ENCODE data around the gene RALGPS1. TPM values are rescaled to one million over a fixed set of nuclear protein-coding genes. Genes with fewer than 3 reads are reported as not detected.

The RALGPS1 gene
- total and polyA plus RNA-seq, 2 of the 13 experiments (the other 11 are each of a cell fraction or from before 2014, with no cell fraction given): 3.7 to 6.5 TPM

- BruUV-seq (replicated peaks): no TSS peak
- no peaks in the 10 kb centered on the region for H3K9me3 ChIP-seq (ENCODE audit: low read length)
- no peak for FAIRE-seq
Observed at GRCh38 chr9:127095411-127095810, 180.8 kb downstream of the RALGPS1 start.

DNA sequence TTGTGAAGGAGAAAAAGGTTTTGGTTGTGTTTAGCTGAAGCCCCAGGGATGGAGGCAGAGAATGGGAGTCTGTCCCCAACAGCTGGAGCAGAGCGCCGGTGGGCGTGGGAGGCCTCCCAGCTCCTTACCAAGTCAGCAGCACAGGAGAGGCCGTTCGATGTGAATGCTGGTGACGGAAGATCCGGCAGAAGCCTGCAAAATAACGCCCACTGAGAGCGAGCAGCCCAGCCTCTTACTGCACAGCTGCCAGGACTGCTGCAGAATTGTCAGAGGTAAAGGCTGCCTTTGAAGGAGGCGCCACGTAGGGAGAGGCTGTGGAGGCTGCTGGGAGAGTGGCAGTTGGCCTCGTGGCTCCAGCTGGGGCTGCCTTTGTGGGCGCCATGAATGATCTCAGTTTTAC, 181.6 kb downstream of the RALGPS1 start:
- Histone ChIP-seq H3K36me3 (replicated peaks in 1 of 2; ENCODE audit: control insufficient read depth in 1 of 2, insufficient read depth in 2 of 2, low read length in 2 of 2) (peaks cover 0 to 2% of the 10 kb centered on the region in 2 experiments; a peak in 2 of 5 replicates), H3K4me1 (ENCODE audit: insufficient read depth, low read length) (no peaks in the 10 kb centered on the region), H2AFZ (ENCODE audit: low read length) (no peak overlapping the region), H3K27ac (ENCODE audit: extremely low read length, insufficient read depth, low read length) (no peak overlapping the region), H3K9ac (ENCODE audit: insufficient read depth, low read depth, low read length) (no peak overlapping the region), H3K27me3 (ENCODE audit: control insufficient read depth in 1 of 2, insufficient read depth in 2 of 2, low read length in 2 of 2) (no peaks in the 10 kb centered on the region), H3K4me3 (replicated peaks in 1 of 3; ENCODE audit: insufficient read depth in 1 of 3, low read depth in 2 of 3, low read length in 3 of 3) (no peak overlapping the region), H3K79me2 (ENCODE audit: insufficient read depth, low read length) (no peaks in the 10 kb centered on the region), H4K20me1 (ENCODE audit: insufficient read depth, low read length) (no peaks in the 10 kb centered on the region), H3K4me2 (ENCODE audit: low read depth, low read length) (no peak overlapping the region), H3K9me3 (ENCODE audit: low read length) (no peaks in the 10 kb centered on the region)
- 88% methylated on average over 12 of the region's 13 CpGs for WGBS (ENCODE audit: low lambda C conversion rate)
- in situ Hi-C loops (cut with HindIII; ENCODE audit: extremely low pct_ligation_motif_present, low pct_unique_long_range_greater_than_20kb): no loop called here
- DNase-seq (ENCODE audit: low spot score): no peak
- POLR2A ChIA-PET: no interaction called here
- BruUV-seq (replicated peaks): no TSS peak
- CTCF ChIA-PET (ENCODE audit: low intra/inter-chr PET ratio, low total read pairs): no interaction called here
- no peak for FAIRE-seq
- intact Hi-C loops (cut with micrococcal nuclease; ENCODE audit: unreplicated experiment): no loop called here
- ATAC-seq: no peak
- no peak for TF ChIP-seq MIER2 (CRISPR knock-in tag; IDR thresholded peaks at IDR 0.05)
- TF ChIP-seq, protein P1, sequence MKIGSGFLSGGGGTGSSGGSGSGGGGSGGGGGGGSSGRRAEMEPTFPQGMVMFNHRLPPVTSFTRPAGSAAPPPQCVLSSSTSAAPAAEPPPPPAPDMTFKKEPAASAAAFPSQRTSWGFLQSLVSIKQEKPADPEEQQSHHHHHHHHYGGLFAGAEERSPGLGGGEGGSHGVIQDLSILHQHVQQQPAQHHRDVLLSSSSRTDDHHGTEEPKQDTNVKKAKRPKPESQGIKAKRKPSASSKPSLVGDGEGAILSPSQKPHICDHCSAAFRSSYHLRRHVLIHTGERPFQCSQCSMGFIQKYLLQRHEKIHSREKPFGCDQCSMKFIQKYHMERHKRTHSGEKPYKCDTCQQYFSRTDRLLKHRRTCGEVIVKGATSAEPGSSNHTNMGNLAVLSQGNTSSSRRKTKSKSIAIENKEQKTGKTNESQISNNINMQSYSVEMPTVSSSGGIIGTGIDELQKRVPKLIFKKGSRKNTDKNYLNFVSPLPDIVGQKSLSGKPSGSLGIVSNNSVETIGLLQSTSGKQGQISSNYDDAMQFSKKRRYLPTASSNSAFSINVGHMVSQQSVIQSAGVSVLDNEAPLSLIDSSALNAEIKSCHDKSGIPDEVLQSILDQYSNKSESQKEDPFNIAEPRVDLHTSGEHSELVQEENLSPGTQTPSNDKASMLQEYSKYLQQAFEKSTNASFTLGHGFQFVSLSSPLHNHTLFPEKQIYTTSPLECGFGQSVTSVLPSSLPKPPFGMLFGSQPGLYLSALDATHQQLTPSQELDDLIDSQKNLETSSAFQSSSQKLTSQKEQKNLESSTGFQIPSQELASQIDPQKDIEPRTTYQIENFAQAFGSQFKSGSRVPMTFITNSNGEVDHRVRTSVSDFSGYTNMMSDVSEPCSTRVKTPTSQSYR (CRISPR knock-in tag; IDR thresholded peaks at IDR 0.05; ENCODE audit: borderline replicate concordance): no peak
- TF ChIP-seq, protein P2, sequence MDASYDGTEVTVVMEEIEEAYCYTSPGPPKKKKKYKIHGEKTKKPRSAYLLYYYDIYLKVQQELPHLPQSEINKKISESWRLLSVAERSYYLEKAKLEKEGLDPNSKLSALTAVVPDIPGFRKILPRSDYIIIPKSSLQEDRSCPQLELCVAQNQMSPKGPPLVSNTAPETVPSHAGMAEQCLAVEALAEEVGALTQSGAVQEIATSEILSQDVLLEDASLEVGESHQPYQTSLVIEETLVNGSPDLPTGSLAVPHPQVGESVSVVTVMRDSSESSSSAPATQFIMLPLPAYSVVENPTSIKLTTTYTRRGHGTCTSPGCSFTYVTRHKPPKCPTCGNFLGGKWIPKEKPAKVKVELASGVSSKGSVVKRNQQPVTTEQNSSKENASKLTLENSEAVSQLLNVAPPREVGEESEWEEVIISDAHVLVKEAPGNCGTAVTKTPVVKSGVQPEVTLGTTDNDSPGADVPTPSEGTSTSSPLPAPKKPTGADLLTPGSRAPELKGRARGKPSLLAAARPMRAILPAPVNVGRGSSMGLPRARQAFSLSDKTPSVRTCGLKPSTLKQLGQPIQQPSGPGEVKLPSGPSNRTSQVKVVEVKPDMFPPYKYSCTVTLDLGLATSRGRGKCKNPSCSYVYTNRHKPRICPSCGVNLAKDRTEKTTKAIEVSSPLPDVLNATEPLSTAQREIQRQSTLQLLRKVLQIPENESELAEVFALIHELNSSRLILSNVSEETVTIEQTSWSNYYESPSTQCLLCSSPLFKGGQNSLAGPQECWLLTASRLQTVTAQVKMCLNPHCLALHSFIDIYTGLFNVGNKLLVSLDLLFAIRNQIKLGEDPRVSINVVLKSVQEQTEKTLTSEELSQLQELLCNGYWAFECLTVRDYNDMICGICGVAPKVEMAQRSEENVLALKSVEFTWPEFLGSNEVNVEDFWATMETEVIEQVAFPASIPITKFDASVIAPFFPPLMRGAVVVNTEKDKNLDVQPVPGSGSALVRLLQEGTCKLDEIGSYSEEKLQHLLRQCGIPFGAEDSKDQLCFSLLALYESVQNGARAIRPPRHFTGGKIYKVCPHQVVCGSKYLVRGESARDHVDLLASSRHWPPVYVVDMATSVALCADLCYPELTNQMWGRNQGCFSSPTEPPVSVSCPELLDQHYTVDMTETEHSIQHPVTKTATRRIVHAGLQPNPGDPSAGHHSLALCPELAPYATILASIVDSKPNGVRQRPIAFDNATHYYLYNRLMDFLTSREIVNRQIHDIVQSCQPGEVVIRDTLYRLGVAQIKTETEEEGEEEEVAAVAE (CRISPR knock-in tag; IDR thresholded peaks at IDR 0.05; ENCODE audit: borderline replicate concordance): no peak
- TF ChIP-seq ZNF431 (CRISPR knock-in tag; IDR thresholded peaks at IDR 0.05; ENCODE audit: borderline replicate concordance, low read depth): no peak
- no peak for TF ChIP-seq SIN3B (IDR thresholded peaks at IDR 0.05; ENCODE audit: low read length)

More at GRCh38 chr9:127095411-127095810, 180.8 kb downstream of the RALGPS1 start:
- ATAC-seq: no peak
- no peaks in the 10 kb centered on the region for H4K20me1 ChIP-seq (ENCODE audit: insufficient read depth, low read length)
- in situ Hi-C loops (cut with HindIII; ENCODE audit: extremely low pct_ligation_motif_present, low pct_unique_long_range_greater_than_20kb): no loop called here
- H3K36me3 ChIP-seq (replicated peaks in 1 of 2; ENCODE audit: control insufficient read depth in 1 of 2, insufficient read depth in 2 of 2, low read length in 2 of 2): peaks cover 0 to 2% of the 10 kb centered on the region in 2 experiments; a peak in 2 of 5 replicates
- POLR2A ChIA-PET: no interaction called here
- no peaks in the 10 kb centered on the region for H3K79me2 ChIP-seq (ENCODE audit: insufficient read depth, low read length)
- TF ChIP-seq KLF13 (CRISPR knock-in tag; IDR thresholded peaks at IDR 0.05): no peak
- TF ChIP-seq ZNF790 (CRISPR knock-in tag; IDR thresholded peaks at IDR 0.05; ENCODE audit: borderline replicate concordance): no peak
- no peak for TF ChIP-seq NFKB2 (CRISPR knock-in tag; IDR thresholded peaks at IDR 0.05; ENCODE audit: borderline replicate concordance)
- no peak for TF ChIP-seq TCF12 (IDR thresholded peaks at IDR 0.05)
- TF ChIP-seq TCF12 (CRISPR knock-in tag; IDR thresholded peaks at IDR 0.05): no peak
- TF ChIP-seq, protein P3, sequence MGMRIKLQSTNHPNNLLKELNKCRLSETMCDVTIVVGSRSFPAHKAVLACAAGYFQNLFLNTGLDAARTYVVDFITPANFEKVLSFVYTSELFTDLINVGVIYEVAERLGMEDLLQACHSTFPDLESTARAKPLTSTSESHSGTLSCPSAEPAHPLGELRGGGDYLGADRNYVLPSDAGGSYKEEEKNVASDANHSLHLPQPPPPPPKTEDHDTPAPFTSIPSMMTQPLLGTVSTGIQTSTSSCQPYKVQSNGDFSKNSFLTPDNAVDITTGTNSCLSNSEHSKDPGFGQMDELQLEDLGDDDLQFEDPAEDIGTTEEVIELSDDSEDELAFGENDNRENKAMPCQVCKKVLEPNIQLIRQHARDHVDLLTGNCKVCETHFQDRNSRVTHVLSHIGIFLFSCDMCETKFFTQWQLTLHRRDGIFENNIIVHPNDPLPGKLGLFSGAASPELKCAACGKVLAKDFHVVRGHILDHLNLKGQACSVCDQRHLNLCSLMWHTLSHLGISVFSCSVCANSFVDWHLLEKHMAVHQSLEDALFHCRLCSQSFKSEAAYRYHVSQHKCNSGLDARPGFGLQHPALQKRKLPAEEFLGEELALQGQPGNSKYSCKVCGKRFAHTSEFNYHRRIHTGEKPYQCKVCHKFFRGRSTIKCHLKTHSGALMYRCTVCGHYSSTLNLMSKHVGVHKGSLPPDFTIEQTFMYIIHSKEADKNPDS (CRISPR knock-in tag; IDR thresholded peaks at IDR 0.05): no peak
- no peak for TF ChIP-seq ZNF326 (CRISPR knock-in tag; IDR thresholded peaks at IDR 0.05; ENCODE audit: borderline replicate concordance)
- no peak for TF ChIP-seq HDAC2 (CRISPR knock-in tag; IDR thresholded peaks at IDR 0.05)
- no peak overlapping the region for H3K4me3 ChIP-seq (replicated peaks in 1 of 3; ENCODE audit: insufficient read depth in 1 of 3, low read depth in 2 of 3, low read length in 3 of 3)
- no peak overlapping the region for H3K4me2 ChIP-seq (ENCODE audit: low read depth, low read length)
- no peaks in the 10 kb centered on the region for H3K4me1 ChIP-seq (ENCODE audit: insufficient read depth, low read length)
- intact Hi-C loops (cut with micrococcal nuclease; ENCODE audit: unreplicated experiment): no loop called here
- H3K9ac ChIP-seq (ENCODE audit: insufficient read depth, low read depth, low read length): no peak overlapping the region
- H2AFZ ChIP-seq (ENCODE audit: low read length): no peak overlapping the region
- CTCF ChIA-PET (ENCODE audit: low intra/inter-chr PET ratio, low total read pairs): no interaction called here
- H3K27ac ChIP-seq (ENCODE audit: extremely low read length, insufficient read depth, low read length): no peak overlapping the region
- WGBS (ENCODE audit: low lambda C conversion rate): 97% methylated on average over 5 of the region's 5 CpGs
- H3K27me3 ChIP-seq (ENCODE audit: control insufficient read depth in 1 of 2, insufficient read depth in 2 of 2, low read length in 2 of 2): no peaks in the 10 kb centered on the region
- no peak for DNase-seq (ENCODE audit: low spot score)

Data from HepG2 (cell line).